ENCODE measurements around the gene CD8B.

DNA sequence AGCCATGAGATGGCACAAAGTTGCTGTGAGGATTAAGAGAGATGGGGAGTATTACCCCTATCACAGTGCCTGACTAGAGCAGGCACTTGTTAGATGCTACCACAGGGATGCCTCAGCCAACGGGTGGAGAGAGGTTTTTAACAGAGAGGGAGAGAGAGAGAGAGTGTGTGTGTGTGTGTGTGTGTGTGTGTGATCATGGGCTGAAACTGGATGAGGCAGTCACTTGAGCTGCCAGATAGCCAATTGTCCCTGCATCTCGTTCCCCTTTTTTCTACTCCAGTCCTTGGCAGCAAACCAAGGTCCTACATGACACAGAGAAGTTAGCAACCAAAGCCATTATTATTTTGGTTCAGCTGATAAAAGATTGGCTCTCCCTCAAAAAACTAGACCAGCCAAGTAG, 74.0 kb downstream of the CD8B start:
- TF ChIP-seq CTCF (IDR thresholded peaks at IDR 0.05; ENCODE audit: poor library complexity, severe bottlenecking) (no peak), EP300 (conservative IDR thresholded peaks at IDR 0.05; ENCODE audit: poor library complexity, severe bottlenecking) (no peak), RAD21 (conservative IDR thresholded peaks at IDR 0.05) (no peak), TAF1 (IDR thresholded peaks at IDR 0.05; ENCODE audit: low read depth) (no peak), EZH2 (IDR thresholded peaks at IDR 0.05; ENCODE audit: borderline replicate concordance, insufficient read depth, low read length, poor library complexity, severe bottlenecking) (no peak), POLR2AphosphoS5 (IDR thresholded peaks at IDR 0.05) (no peak), SMC3 (conservative IDR thresholded peaks at IDR 0.05; ENCODE audit: poor library complexity) (no peak)

Measured in neural cell (in vitro differentiated cells).